K562 (cell line): ENCODE data around the gene PRKAA1. TPM values are rescaled to one million over a fixed set of nuclear protein-coding genes. Genes with fewer than 3 reads are reported as not detected.

Source experiments
- BRD9 ChIP-seq: fragments of 450-650 bp; IDR thresholded peaks from 2 replicates; pipeline ENCODE4 v1.6.1; 2018; ENCODE audit warnings: low read depth; ENCODE audit not compliant: partially characterized antibody
- CBFA2T2 ChIP-seq: fragments of 450-650 bp; conservative IDR thresholded peaks from 2 replicates; pipeline ENCODE4 v1.6.1; 2017; ENCODE audit warnings: mild to moderate bottlenecking
- CTCFL ChIP-seq: IDR thresholded peaks from 2 replicates; pipeline ENCODE4 v1.6.1; 2011; ENCODE audit warnings: borderline replicate concordance, low read depth, mild to moderate bottlenecking, moderate library complexity, low read length; ENCODE audit not compliant: insufficient read depth, poor library complexity, severe bottlenecking
- FOXK1 ChIP-seq: sonication (generic); formaldehyde crosslinking; IDR thresholded peaks from 2 replicates; pipeline ENCODE4 v1.8.0; 2022; ENCODE audit warnings: missing genetic modification reagents, mild to moderate bottlenecking, borderline replicate concordance
- IRF2 ChIP-seq: sonication (generic); formaldehyde crosslinking; IDR thresholded peaks from 2 replicates; pipeline ENCODE4 v1.8.1; 2022; ENCODE audit warnings: mild to moderate bottlenecking, missing genetic modification reagents
- NRF1 ChIP-seq, 2 experiments: fragments of 450-650 bp; IDR thresholded peaks in 1 of 2; conservative IDR thresholded peaks in 1 of 2; 2 replicates each; pipeline ENCODE4 v1.6.1; 2014; ENCODE audit warnings: mild to moderate bottlenecking in 2 of 2
- POLR2AphosphoS5 ChIP-seq: IDR thresholded peaks from 2 replicates; pipeline ENCODE4 v1.6.1; 2011; ENCODE audit warnings: mild to moderate bottlenecking, low read depth, low read length, moderate library complexity; ENCODE audit not compliant: control insufficient read depth, insufficient read depth
- SRSF7 ChIP-seq: fragments of 200-400 bp; formaldehyde crosslinking; optimal IDR thresholded peaks from 2 replicates; pipeline ENCODE3; 2017; ENCODE audit warnings: mild to moderate bottlenecking, low read depth, low read length
- TAL1 ChIP-seq: fragments of 450-650 bp; IDR thresholded peaks from 2 replicates; pipeline ENCODE4 v1.6.1; 2016; ENCODE audit warnings: mild to moderate bottlenecking
- THRA ChIP-seq: fragments of 450-650 bp; IDR thresholded peaks from 2 replicates; pipeline ENCODE4 v1.6.1; 2017; ENCODE audit warnings: mild to moderate bottlenecking, moderate library complexity
- TRIM24 ChIP-seq, 2 experiments: fragments of 450-650 bp; IDR thresholded peaks; 2 replicates each; pipeline ENCODE4 v1.6.1; 2016
- ZBTB11 ChIP-seq, 3 experiments: fragments of 200-800 bp in 1 of 3; fragments of 250-450 bp in 1 of 3; fragments of 450-650 bp in 1 of 3; sonication (Bioruptor Pico) in 1 of 3; sonication (Bioruptor generic) in 1 of 3; formaldehyde crosslinking in 1 of 3; IDR thresholded peaks; 2 replicates each; pipeline versions ENCODE4 v1.6.1 to v1.8.0; 2016 to 2022; ENCODE audit warnings: mild to moderate bottlenecking in 2 of 3, missing genetic modification characterization in 2 of 3, missing compliant biosample characterization in 1 of 3, moderate library complexity in 1 of 3
- ZNF134 ChIP-seq: fragments of 250-450 bp; sonication (Bioruptor Pico); conservative IDR thresholded peaks from 2 replicates; pipeline ENCODE4 v1.4.0; 2020
- ZNF592 ChIP-seq: fragments of 450-650 bp; IDR thresholded peaks from 2 replicates; pipeline ENCODE4 v1.6.1; 2017; ENCODE audit warnings: antibody characterized with exemption, mild to moderate bottlenecking
- polyA plus RNA-seq, 8 experiments: library from polyadenylated mRNA; depleted of rRNA in 4 of 8; stranded (reverse) in 5 of 8; unstranded in 3 of 8; fragments of >200 nt; fragmentation: Nextera tagmentation in 2 of 8; fragmentation: Illumina TruSeq in 1 of 8; extraction: Ambion mirVana in 2 of 8; extraction: Trizol in 1 of 8; gene quantifications; 2 replicates each; pipeline versions ENCODE4 v1.2.1 to v1.2.3, GENCODE V29; 2011 to 2014; ENCODE audit warnings: inconsistent platforms in 1 of 8, missing spikeins in 1 of 8
- total RNA-seq, 7 experiments: library from RNA; depleted of rRNA in 6 of 7; stranded (reverse); fragments of >200 nt in 6 of 7; fragmentation: Illumina TruSeq in 2 of 7; extraction: Trizol in 2 of 7; gene quantifications; 2 replicates each; pipeline versions ENCODE4 v1.2.1 to v1.2.3, GENCODE V29; 2011 to 2021; ENCODE audit warnings: low replicate concordance in 1 of 7

Gene PRKAA1
- total and polyA plus RNA-seq, 9 of the 15 experiments (the other 6 are each of a cell fraction or from before 2014, with no cell fraction given), result 24.5 to 84.0 (median 51.4) TPM

- TF ChIP-seq THRA, result no peak
- no peak for TF ChIP-seq SRSF7
- TF ChIP-seq TAL1, result peak; percentile 14; the same call in 1 of the 2 replicates
- TF ChIP-seq IRF2 (CRISPR knock-in tag), result no peak
- peak; percentile 77 for TF ChIP-seq FOXK1 (CRISPR knock-in tag)
- TF ChIP-seq POLR2AphosphoS5, result peak; percentile 53; the same call in 1 of the 2 replicates
- TF ChIP-seq TRIM24 (IDR thresholded peaks at IDR 0.05), result peak; percentile 89 to 94
- 0 out of 2 replicates have a peak, but pooled peaks have one; percentile 19 for TF ChIP-seq ZNF134 (CRISPR knock-in tag)
- no peak for TF ChIP-seq CBFA2T2
- TF ChIP-seq NRF1 (conservative IDR thresholded peaks at IDR 0.05 in 1 of 2, IDR thresholded peaks at IDR 0.05 in 1 of 2), result peak; percentile 92 to 93
- peak in 1 of 3 experiments; percentile 89; a peak in 2 of 6 replicates for TF ChIP-seq ZBTB11 (CRISPR knock-in tag; IDR thresholded peaks at IDR 0.05)
- TF ChIP-seq BRD9, result peak; percentile 46
- peak; percentile 91 for TF ChIP-seq ZNF592
- TF ChIP-seq CTCFL, result peak; percentile 95
Observed at GRCh38 chr5:40755407-40756365, 42.5 kb downstream of the PRKAA1 start, which contains the start of gene TTC33 (continued).
